Embryonic facial prominence (tissue), 1 donor: Measurements from ENCODE around the gene UBE2I.
"Not testable (repeated sequence)": the region's sequence is repeated elsewhere in the genome, so short reads cannot be mapped to it uniquely, and the experiment has no call there.

Experiments
- DNase-seq: peaks from one replicate; pipeline ENCODE4 v3.0.0-alpha.2; 2016; ENCODE audit errors: extremely low spot score

UBE2I gene

DNA sequence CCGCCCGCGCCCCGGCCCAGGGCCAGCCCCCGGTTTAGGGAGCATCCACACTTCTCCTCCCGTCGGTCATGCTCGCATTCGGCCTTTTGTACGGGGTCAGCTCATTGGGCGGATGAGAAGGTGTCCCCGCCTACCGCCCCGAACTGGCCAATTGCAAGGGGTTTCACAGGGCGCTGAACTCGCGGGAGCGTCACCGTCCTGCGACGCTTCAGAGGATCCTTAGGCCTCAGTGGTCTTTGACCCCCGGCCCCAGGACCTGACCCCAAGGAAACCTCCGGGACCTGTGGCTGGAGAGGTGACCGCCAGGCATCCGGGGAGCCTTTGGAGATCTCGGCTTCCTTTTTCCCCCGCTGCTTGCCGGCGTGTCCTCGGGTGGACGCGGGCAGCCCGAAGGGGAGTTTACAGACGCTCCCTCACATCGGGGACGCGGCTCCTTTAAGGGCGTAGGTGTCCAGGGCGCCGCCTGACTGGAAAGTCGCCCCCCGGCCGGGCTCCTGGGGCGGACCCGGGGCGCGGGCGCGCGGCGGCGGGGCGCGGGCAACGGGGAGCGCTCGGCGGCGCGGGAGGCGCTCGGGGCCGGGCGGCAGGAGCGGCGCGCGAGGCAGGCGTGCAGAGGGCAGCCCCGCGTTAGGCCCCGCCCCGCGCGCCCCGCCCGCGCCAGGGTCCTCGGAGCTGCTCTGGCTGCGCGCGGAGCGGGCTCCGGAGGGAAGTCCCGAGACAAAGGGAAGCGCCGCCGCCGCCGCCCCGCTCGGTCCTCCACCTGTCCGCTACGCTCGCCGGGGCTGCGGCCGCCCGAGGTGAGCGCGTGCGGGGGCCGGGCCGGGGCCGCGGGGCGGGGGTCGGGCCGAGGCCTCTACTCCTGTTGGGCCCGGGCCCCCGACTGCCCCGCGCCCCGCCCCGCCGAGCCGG, at the start of gene UBE2I:
UBE2I (plus strand) TSS at position 660 of the 909 bp plus-strand sequence. CDS start 4,395 bp downstream, outside the sequence.
- peak; percentile 96 for DNase-seq

- no peak for DNase-seq
Observed at GRCh38 chr16:1259760-1260068, 49.7 kb upstream of the UBE2I start.

GRCh38 chr16:1260101-1260680, 49.2 kb upstream of the UBE2I start:
- no peak for DNase-seq

GRCh38 chr16:1261131-1261892, 48.1 kb upstream of the UBE2I start:
- no peak for DNase-seq

- DNase-seq: no peak
Observed at GRCh38 chr16:1262210-1262845, 47.1 kb upstream of the UBE2I start.

GRCh38 chr16:1262846-1263221, 46.6 kb upstream of the UBE2I start:
- DNase-seq: no peak

- DNase-seq: no peak
Observed at GRCh38 chr16:1263591-1264344, 45.7 kb upstream of the UBE2I start.

DNA sequence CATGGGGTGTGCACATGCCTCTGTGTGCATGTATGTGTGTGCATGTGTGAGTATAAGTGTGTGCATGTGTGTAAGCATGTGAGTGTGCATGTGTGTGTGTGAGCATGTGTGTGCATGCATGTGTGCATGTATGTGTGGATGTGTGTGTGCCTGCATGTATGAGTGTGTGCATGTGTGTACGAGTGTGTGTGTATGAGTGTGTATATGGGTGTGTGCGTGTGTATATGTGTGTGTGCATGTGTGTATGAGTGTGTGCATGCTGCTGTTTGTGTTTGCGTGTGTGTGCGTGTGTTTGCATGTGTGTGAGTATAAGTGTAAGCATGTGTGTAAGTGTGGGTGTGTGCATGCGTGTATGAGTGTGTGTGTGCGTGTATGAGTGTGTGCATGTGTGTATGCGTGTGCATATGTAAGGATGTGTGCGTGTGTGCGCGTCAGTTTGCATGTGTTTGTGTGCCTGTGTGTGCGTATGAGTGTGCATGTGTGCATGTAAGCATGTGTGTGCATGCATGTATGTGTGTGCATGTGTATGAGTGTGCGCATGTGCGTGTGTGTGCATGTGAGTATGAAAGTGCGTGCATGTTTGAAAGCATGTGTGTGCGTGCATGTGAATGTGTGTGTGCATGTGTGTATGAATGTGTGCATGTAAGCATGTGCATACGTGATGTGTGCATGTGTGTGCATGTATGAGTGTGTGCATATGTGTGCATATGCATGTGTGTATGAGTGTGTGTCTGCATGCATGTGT, 44.9 kb upstream of the UBE2I start:
- DNase-seq: no peak

DNA sequence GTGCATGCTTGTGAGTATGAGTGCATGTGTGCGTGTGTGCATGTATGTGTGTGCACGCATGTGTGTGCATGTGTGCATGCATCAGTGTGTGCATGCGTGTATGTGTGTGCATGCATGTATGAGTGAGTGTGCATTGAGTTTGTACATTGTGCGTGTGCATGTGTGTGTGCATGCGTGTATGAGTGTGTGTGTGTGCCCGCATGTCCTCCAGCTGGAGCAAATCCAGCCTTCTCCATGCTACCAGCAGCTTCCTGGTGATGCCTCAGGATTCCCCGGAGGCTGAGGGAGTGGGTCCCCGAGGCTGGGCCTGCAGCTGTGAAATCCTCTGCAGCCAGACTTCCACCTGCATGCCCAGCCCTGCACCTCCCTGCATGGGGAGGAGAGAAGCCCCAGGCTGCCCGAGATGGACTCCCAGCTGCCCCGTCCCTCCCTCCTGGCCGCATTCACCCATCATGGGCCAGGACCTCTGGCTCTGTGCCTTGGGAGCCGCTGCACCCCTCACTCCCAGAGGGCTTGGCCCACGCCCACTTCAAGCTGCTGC, 44.3 kb upstream of the UBE2I start:
- no peak for DNase-seq

GRCh38 chr16:1265826-1266225, 43.6 kb upstream of the UBE2I start:
- DNase-seq: no peak

GRCh38 chr16:1269418-1269817, 40.0 kb upstream of the UBE2I start:
- not testable (repeated sequence) for DNase-seq

DNA sequence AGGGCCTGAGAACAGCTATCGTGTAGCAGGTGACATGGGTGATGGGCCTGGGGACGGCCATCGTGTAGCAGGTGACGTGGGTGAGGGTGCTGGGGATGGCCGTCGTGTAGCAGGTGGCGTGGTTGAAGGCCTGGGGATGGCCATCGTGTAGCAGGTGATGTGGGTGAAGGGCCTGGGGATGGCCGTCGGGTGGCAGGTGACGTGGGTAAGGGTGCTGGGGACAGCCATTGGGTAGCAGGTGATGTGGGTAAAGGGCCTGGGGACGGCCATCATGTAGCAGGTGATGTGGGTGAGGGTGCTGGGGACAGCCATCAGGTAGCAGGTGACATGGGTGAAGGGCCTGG, 38.1 kb upstream of the UBE2I start:
- DNase-seq: no peak

GRCh38 chr16:1271724-1272413, 37.6 kb upstream of the UBE2I start:
- not testable (repeated sequence) for DNase-seq

DNA sequence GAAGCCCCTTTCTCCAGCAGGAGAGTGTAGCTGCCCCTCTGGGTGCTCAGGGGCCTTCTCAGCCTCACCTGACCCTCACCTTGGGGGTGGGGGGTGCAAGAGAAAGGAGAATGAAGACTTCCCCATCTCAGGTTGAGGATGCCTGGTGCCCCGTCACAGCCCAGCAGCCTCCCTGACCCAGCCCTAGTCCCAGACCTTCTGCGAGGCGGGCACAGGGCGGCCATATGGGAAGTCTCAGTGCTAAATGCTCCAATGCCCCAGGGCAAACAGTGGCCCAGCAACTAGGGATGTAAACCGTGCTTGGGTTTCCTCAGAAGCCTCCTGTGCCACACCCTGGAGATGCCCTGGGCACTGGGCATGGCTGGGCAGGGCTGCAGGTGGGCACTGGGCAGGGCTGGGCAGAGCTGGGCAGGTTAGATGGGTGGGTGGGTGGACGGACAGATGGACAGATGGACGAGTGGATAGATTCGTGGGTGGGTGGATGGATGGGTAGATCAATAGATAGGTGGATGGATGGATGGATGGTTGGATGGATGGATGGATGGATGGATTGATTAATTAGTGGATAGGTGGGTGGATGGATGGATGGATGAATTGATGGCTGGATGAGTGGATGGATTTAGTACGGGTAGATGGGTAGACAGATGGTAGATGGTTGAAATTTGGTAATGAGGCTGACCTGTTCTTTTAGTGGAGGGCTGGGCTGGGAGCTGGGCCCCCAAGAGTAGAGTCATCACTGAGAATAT, 36.8 kb upstream of the UBE2I start:
- DNase-seq: no peak

- no peak for DNase-seq
Observed at GRCh38 chr16:1273816-1274215, 35.6 kb upstream of the UBE2I start.

- DNase-seq: no peak
Observed at GRCh38 chr16:1274767-1275166, 34.7 kb upstream of the UBE2I start.

DNA sequence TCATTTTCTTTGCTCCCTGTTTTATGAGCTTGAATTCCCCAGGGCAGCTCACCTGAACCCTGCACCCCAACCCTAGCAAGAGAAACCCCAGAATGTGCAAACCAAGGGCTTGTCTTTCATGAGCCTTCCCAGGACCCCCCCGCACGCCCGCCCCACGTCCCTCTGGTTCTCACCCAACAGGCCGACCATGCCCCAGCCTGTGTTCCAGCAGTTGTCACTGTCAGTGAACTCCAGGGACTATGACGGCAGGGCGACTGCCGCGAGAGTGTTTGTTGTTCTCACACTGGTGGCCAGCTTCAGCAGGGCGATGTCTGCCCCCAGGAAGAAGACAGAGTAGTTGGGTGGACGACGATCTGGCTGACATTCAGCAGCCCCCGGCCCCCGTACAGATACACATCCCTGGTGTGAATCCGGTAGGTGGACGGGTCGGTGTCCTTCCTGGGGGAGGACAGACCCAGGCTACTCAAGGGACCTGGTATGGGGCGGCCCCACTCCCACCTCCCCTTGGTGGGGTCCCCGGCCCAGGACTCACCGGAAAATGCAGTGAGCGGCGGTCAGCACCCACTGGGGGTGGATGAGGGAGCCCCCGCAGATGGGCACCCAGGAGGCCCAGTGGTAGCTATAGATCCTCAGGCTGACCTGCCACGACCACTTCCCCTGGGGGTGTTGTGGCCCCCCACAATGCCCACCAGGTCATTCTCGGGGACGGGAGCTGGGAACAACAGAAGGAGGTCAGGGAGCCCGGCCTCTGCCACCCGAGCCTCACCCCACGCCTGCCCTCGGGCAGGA, 33.5 kb upstream of the UBE2I start:
- DNase-seq: no peak

DNA sequence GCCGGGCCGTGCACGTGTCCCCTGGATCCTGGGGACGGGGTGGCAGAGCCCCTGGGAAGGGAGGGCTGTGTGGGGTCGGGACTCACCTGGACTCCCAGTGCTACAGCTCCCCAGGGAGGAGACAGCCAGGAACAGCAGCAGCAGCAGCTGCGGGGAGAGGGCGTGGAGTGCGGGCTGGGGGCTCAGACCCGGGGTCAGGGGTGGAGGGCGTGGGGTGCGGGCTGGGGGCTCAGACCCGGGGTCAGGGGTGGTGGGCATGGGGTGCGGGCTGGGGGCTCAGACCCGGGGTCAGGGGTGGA, 32.9 kb upstream of the UBE2I start:
- DNase-seq: no peak

- no peak for DNase-seq
Observed at GRCh38 chr16:1277151-1277598, 32.3 kb upstream of the UBE2I start.
